ENCODE data around the gene NCAPD2.
"Not testable (repeated sequence)": the region's sequence is repeated elsewhere in the genome, so short reads cannot be mapped to it uniquely, and the experiment has no call there.

The NCAPD2 gene

GRCh38 chr12:6494968-6495367 is 1.1 kb downstream of the NCAPD2 start:
- DNase-seq, result no peak

GRCh38 chr12:6497291-6497690 is 3.4 kb downstream of the NCAPD2 start:
- not testable (repeated sequence) for DNase-seq

- DNase-seq, result no peak
Measured at GRCh38 chr12:6500466-6500865, 6.6 kb downstream of the NCAPD2 start.

- DNase-seq, result no peak
Measured at GRCh38 chr12:6507102-6507998, 13.4 kb downstream of the NCAPD2 start.

- no peak for DNase-seq
Measured at GRCh38 chr12:6508087-6508486, 14.2 kb downstream of the NCAPD2 start.

GRCh38 chr12:6520186-6520585 is 26.3 kb downstream of the NCAPD2 start:
- DNase-seq, result no peak

- no peak for DNase-seq
Measured at GRCh38 chr12:6522193-6522592, 28.3 kb downstream of the NCAPD2 start.

- no peak for DNase-seq
Measured at GRCh38 chr12:6523708-6524107, 29.8 kb downstream of the NCAPD2 start.

- no peak for DNase-seq
Measured at GRCh38 chr12:6524648-6525047, 30.7 kb downstream of the NCAPD2 start.

- DNase-seq, result no peak
Measured at GRCh38 chr12:6526201-6526600, 32.3 kb downstream of the NCAPD2 start.

GRCh38 chr12:6526766-6527525 is 33.0 kb downstream of the NCAPD2 start:
- DNase-seq, result no peak

- no peak for DNase-seq
Measured at GRCh38 chr12:6527711-6528110, 33.8 kb downstream of the NCAPD2 start.

GRCh38 chr12:6528539-6529235 is 34.8 kb downstream of the NCAPD2 start:
- DNase-seq, result no peak

GRCh38 chr12:6529291-6529737 is 35.4 kb downstream of the NCAPD2 start:
- no peak for DNase-seq

- DNase-seq, result no peak
Measured at GRCh38 chr12:6530576-6531260, 36.8 kb downstream of the NCAPD2 start.

GRCh38 chr12:6532051-6532926 is 38.4 kb downstream of the NCAPD2 start:
- peak; percentile 98 for DNase-seq

GRCh38 chr12:6532927-6533652 is 39.2 kb downstream of the NCAPD2 start:
- peak; percentile 77 for DNase-seq

GRCh38 chr12:6533653-6533922 is 39.7 kb downstream of the NCAPD2 start:
- no peak for DNase-seq

GRCh38 chr12:6533923-6534694 is 40.2 kb downstream of the NCAPD2 start, which contains the start of gene GAPDH:
Gene GAPDH (plus strand): TSS chr12:6534517. CDS start chr12:6534833, 316 bp downstream.
- DNase-seq, result peak; percentile 98

GRCh38 chr12:6534695-6534944 is 40.7 kb downstream of the NCAPD2 start:
- DNase-seq, result no peak
